MM.1S (cell line): Measurements from ENCODE around the gene CDC6.

Source experiments
- EZH2phosphoT487 ChIP-seq: fragments of 300-600 bp; sonication (generic); IDR thresholded peaks from 2 replicates; pipeline ENCODE4 v1.6.1; 2018; ENCODE audit warnings: antibody characterized with exemption, low read length
- TF ChIP-seq, protein P1 (sequence below): fragments of 300-600 bp; sonication (generic); IDR thresholded peaks from 2 replicates; pipeline ENCODE4 v1.5.1; 2016; ENCODE audit warnings: antibody characterized with exemption, low read length, mixed read lengths

DNA sequence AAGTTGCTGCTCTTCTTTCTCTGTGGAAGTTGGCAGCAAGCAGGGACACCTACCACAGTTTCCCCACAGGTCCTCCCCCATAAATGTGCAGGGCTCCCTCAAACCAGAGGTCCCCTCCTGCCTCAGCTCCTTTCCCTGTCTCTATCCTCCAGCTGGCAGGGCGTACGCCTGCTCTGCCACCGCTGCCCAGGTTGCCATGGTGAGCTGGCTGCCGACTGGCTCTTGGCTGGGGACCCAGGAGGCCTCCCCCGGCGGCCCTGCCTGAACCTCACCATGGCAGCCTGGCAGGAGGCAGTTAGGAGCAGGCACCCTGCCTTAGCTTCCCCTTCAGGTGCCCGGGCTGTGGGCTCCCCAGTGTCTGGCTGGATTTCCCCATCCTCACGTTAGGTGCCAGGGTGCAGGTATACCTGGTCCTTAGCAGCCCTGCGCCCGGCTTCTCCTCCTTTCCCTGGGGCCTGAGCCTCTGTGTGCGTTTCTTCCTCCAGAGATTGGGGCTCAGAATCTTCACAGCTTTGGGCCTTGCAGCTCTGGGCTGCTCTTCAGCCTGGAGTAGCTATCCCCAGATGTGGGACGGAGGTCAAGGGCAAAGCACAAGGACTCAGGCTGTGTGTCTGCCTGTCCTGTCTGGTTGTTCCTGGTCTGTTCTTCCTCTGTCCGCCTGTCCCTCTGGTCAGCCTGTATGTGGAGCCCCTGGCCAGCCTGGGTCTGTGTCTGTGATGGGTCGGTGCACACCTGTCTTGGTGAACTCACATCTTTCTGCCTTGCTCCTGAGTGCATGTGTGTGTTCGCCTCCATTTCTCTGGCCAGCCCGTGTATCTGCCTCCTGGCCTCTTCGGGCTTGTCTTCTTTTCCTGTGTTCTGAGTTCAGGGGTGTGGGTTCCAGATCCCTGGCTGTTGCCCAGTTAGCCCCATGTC lies 61.1 kb downstream of the CDC6 start:
- TF ChIP-seq, protein P1, sequence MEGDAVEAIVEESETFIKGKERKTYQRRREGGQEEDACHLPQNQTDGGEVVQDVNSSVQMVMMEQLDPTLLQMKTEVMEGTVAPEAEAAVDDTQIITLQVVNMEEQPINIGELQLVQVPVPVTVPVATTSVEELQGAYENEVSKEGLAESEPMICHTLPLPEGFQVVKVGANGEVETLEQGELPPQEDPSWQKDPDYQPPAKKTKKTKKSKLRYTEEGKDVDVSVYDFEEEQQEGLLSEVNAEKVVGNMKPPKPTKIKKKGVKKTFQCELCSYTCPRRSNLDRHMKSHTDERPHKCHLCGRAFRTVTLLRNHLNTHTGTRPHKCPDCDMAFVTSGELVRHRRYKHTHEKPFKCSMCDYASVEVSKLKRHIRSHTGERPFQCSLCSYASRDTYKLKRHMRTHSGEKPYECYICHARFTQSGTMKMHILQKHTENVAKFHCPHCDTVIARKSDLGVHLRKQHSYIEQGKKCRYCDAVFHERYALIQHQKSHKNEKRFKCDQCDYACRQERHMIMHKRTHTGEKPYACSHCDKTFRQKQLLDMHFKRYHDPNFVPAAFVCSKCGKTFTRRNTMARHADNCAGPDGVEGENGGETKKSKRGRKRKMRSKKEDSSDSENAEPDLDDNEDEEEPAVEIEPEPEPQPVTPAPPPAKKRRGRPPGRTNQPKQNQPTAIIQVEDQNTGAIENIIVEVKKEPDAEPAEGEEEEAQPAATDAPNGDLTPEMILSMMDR: no peak
- no peak for TF ChIP-seq EZH2phosphoT487
